Osteoblast (primary cell): ENCODE measurements around the gene ATXN10. TPM values are rescaled to one million over a fixed set of nuclear protein-coding genes. Genes with fewer than 3 reads are reported as not detected.

ENCODE experiments used
- DNase-seq: peaks from one replicate; pipeline ENCODE4 v3.0.0; 2011; ENCODE audit warnings: low spot score, mixed read lengths; ENCODE audit not compliant: insufficient read length; ENCODE audit errors: missing footprints
- H2AFZ ChIP-seq: 2 replicates; pipeline ENCODE4 v1.6.0; 2011; ENCODE audit warnings: mild to moderate bottlenecking, low read length
- H3K27ac ChIP-seq: 2 replicates; pipeline ENCODE4 v1.5.1; 2011; ENCODE audit warnings: mild to moderate bottlenecking, low read depth, low read length, moderate library complexity
- H3K27me3 ChIP-seq: 2 replicates; pipeline ENCODE4 v1.6.0; 2012; ENCODE audit warnings: mild to moderate bottlenecking, control low read depth, inconsistent platforms, low read length, moderate library complexity; ENCODE audit not compliant: insufficient read depth
- H3K36me3 ChIP-seq: 2 replicates; pipeline ENCODE4 v1.5.1; 2011; ENCODE audit warnings: mild to moderate bottlenecking, low read length, control low read depth, moderate library complexity; ENCODE audit not compliant: insufficient read depth
- H3K4me1 ChIP-seq: 2 replicates; pipeline ENCODE4 v1.5.1; 2011; ENCODE audit warnings: mild to moderate bottlenecking, low read length, control low read depth, moderate library complexity; ENCODE audit not compliant: insufficient read depth
- H3K4me2 ChIP-seq: 2 replicates; pipeline ENCODE4 v1.6.0; 2011; ENCODE audit warnings: mild to moderate bottlenecking, low read length; ENCODE audit not compliant: insufficient read depth
- H3K4me3 ChIP-seq: fragments of 200-600 bp; sonication (generic); 3 replicates; pipeline ENCODE4 v1.5.1; 2012; ENCODE audit warnings: mild to moderate bottlenecking, low read length, inconsistent platforms; ENCODE audit not compliant: insufficient read depth
- H3K79me2 ChIP-seq: 2 replicates; pipeline ENCODE4 v1.6.0; 2012; ENCODE audit warnings: mild to moderate bottlenecking, low read length, control low read depth, inconsistent platforms; ENCODE audit not compliant: insufficient read depth
- H3K9me3 ChIP-seq: 2 replicates; pipeline ENCODE4 v1.5.1; 2011; ENCODE audit warnings: low read depth, low read length, control low read depth
- H4K20me1 ChIP-seq: 2 replicates; pipeline ENCODE4 v1.6.0; 2012; ENCODE audit warnings: mild to moderate bottlenecking, low read length, control low read depth; ENCODE audit not compliant: insufficient read depth
- total RNA-seq: library from RNA; depleted of rRNA; stranded (reverse); fragments of >200 nt; gene quantifications from 2 replicates; pipeline ENCODE4 v1.2.3, GENCODE V29; 2012
- TF ChIP-seq, protein P1 (sequence below): IDR thresholded peaks from 2 replicates; pipeline ENCODE4 v1.5.1; 2011; ENCODE audit warnings: mild to moderate bottlenecking, low read depth, low read length, moderate library complexity; ENCODE audit errors: extremely low read depth

Gene ATXN10
- total RNA-seq, 1 donor, result 138 TPM

DNA sequence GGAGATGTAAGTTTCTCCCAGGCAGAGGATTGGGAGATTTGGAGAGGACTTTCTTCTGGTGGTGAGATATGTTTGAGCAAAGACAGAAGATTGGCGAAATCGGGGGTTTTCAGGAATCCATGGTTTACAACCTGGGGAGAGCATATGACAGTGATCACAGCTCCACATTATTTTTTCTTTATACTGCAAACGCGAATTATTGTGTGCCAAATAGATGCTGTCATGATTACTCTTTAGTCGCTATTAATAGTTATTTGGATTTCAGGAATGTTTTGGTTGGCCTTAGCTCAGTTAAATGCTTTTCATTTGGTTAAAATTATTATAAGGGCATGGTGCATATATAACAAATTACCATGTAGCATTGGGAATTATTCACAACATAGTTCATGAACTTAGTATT lies 15.2 kb downstream of the ATXN10 start:
- no peaks in the 10 kb centered on the region for H3K9me3 ChIP-seq
- H3K4me3 ChIP-seq, result no peak overlapping the region
- peak overlapping the region; percentile 93 for H3K27ac ChIP-seq
- H3K79me2 ChIP-seq, result peaks cover 83% of the 10 kb centered on the region
- TF ChIP-seq, protein P1, sequence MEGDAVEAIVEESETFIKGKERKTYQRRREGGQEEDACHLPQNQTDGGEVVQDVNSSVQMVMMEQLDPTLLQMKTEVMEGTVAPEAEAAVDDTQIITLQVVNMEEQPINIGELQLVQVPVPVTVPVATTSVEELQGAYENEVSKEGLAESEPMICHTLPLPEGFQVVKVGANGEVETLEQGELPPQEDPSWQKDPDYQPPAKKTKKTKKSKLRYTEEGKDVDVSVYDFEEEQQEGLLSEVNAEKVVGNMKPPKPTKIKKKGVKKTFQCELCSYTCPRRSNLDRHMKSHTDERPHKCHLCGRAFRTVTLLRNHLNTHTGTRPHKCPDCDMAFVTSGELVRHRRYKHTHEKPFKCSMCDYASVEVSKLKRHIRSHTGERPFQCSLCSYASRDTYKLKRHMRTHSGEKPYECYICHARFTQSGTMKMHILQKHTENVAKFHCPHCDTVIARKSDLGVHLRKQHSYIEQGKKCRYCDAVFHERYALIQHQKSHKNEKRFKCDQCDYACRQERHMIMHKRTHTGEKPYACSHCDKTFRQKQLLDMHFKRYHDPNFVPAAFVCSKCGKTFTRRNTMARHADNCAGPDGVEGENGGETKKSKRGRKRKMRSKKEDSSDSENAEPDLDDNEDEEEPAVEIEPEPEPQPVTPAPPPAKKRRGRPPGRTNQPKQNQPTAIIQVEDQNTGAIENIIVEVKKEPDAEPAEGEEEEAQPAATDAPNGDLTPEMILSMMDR, result no peak
- H3K27me3 ChIP-seq, result no peaks in the 10 kb centered on the region
- H3K4me2 ChIP-seq, result no peak overlapping the region
- H4K20me1 ChIP-seq, result peaks cover 7% of the 10 kb centered on the region
- no peak for DNase-seq
- H2AFZ ChIP-seq, result no peak overlapping the region
- H3K4me1 ChIP-seq, result peaks cover 89% of the 10 kb centered on the region
- peaks cover 13% of the 10 kb centered on the region for H3K36me3 ChIP-seq

- H3K27ac ChIP-seq, result peak overlapping the region; percentile 77
- DNase-seq, result no peak
- no peaks in the 10 kb centered on the region for H3K27me3 ChIP-seq
- peaks cover 83% of the 10 kb centered on the region for H3K79me2 ChIP-seq
- H4K20me1 ChIP-seq, result peaks cover 6% of the 10 kb centered on the region
- H3K4me2 ChIP-seq, result peak overlapping the region; percentile 65
- peaks cover 84% of the 10 kb centered on the region for H3K4me1 ChIP-seq
- H2AFZ ChIP-seq, result no peak overlapping the region
- peaks cover 19% of the 10 kb centered on the region for H3K36me3 ChIP-seq
- no peaks in the 10 kb centered on the region for H3K9me3 ChIP-seq
- TF ChIP-seq, protein P1, result no peak
- no peak overlapping the region for H3K4me3 ChIP-seq
These were observed 17.0 kb downstream of the ATXN10 start for GRCh38 chr22:45688600-45689080.

DNA sequence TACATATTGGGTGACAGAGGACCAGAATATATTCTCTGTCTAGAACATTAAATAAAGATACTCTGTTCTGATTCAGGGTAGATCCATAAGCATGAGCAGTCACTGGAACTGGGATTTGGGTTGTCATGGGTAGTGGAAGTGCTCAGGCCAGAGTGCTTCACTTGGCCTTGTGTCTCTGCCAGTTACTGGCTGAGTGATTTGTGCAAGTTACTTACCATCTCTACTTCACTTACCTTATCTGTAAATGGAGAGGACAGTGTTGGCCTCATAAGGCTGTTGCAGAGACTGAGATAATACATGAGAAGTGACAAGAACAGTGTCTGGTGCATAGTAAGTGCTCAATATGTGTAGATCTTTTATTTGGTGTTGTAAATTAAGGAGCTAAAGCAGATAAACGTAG lies 17.6 kb downstream of the ATXN10 start:
- H2AFZ ChIP-seq, result no peak overlapping the region
- peaks cover 79% of the 10 kb centered on the region for H3K4me1 ChIP-seq
- peaks cover 83% of the 10 kb centered on the region for H3K79me2 ChIP-seq
- DNase-seq, result no peak
- H3K4me2 ChIP-seq, result peak overlapping the region; percentile 65
- H4K20me1 ChIP-seq, result peaks cover 6% of the 10 kb centered on the region
- H3K27ac ChIP-seq, result peak overlapping the region; percentile 77
- H3K27me3 ChIP-seq, result no peaks in the 10 kb centered on the region
- no peaks in the 10 kb centered on the region for H3K9me3 ChIP-seq
- H3K4me3 ChIP-seq, result no peak overlapping the region
- peaks cover 25% of the 10 kb centered on the region for H3K36me3 ChIP-seq
- TF ChIP-seq, protein P1, result no peak

DNA sequence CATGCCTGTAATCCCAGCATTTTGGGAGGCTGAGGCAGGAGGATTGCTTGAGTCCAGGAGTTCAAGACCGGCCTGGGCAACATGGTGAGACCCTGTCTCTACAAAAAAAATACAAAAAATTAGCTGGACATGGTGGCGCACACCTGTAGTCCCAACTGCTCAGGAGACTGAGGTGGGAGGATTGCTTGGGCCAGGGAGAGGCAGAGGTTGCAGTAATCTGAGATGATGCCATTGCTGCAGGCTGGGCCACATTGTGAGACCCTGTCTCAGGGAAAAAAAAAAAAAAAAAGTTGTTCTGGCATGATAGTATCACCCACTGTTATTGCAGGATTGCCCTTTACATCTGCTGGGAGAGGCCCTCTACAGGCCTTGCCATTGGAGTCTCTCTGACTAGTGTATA lies 18.4 kb downstream of the ATXN10 start:
- peaks cover 71% of the 10 kb centered on the region for H3K4me1 ChIP-seq
- no peak for DNase-seq
- H3K79me2 ChIP-seq, result peaks cover 81% of the 10 kb centered on the region
- H3K9me3 ChIP-seq, result no peaks in the 10 kb centered on the region
- H3K27me3 ChIP-seq, result no peaks in the 10 kb centered on the region
- TF ChIP-seq, protein P1, result no peak
- no peak overlapping the region for H3K27ac ChIP-seq
- no peak overlapping the region for H3K4me2 ChIP-seq
- H3K4me3 ChIP-seq, result no peak overlapping the region
- peaks cover 26% of the 10 kb centered on the region for H3K36me3 ChIP-seq
- peaks cover 6% of the 10 kb centered on the region for H4K20me1 ChIP-seq
- no peak overlapping the region for H2AFZ ChIP-seq
